HCT116 (cell line): ENCODE results near the gene RMI2.

Source experiments
- ATF3 ChIP-seq: IDR thresholded peaks from 2 replicates; pipeline ENCODE4 v1.6.1; 2012
- CEBPB ChIP-seq: IDR thresholded peaks from 2 replicates; pipeline ENCODE4 v1.6.1; 2012; ENCODE audit warnings: low read depth
- EZH2 ChIP-seq: fragments of 200-600 bp; sonication (generic); IDR thresholded peaks from 2 replicates; pipeline ENCODE4 v1.6.1; 2017; ENCODE audit warnings: antibody characterized with exemption, mixed run types
- EZH2phosphoT487 ChIP-seq: fragments of 200-600 bp; IDR thresholded peaks from 2 replicates; pipeline ENCODE4 v1.6.1; 2018; ENCODE audit warnings: antibody characterized with exemption, borderline replicate concordance
- JUND ChIP-seq: IDR thresholded peaks from 2 replicates; pipeline ENCODE4 v1.6.1; 2012
- POLR2A ChIP-seq: IDR thresholded peaks from 2 replicates; pipeline ENCODE4 v1.7.0; 2011; ENCODE audit warnings: borderline replicate concordance; ENCODE audit not compliant: insufficient read depth, insufficient read length; ENCODE audit errors: extremely low read depth
- POLR2AphosphoS5 ChIP-seq: IDR thresholded peaks from 2 replicates; pipeline ENCODE4 v1.6.1; 2011; ENCODE audit warnings: mild to moderate bottlenecking, low read depth, low read length, moderate library complexity
- RAD21 ChIP-seq: IDR thresholded peaks from 2 replicates; pipeline ENCODE4 v1.6.1; 2012; ENCODE audit warnings: low read depth, mild to moderate bottlenecking
- REST ChIP-seq: IDR thresholded peaks from 2 replicates; pipeline ENCODE4 v1.6.1; 2012; ENCODE audit warnings: low read depth
- TCF7L2 ChIP-seq: IDR thresholded peaks from 2 replicates; pipeline ENCODE4 v1.7.0; 2011; ENCODE audit warnings: borderline replicate concordance, inconsistent platforms; ENCODE audit not compliant: insufficient read depth, insufficient read length; ENCODE audit errors: extremely low read depth
- ZBTB33 ChIP-seq: IDR thresholded peaks from 2 replicates; pipeline ENCODE4 v1.6.1; 2011; ENCODE audit warnings: mild to moderate bottlenecking, low read length, moderate library complexity; ENCODE audit not compliant: insufficient replicate concordance; ENCODE audit errors: extremely low read depth
- TF ChIP-seq, protein P1 (sequence below), 3 experiments: fragments of 200-600 bp in 1 of 3; sonication (generic) in 1 of 3; IDR thresholded peaks in 2 of 3; conservative IDR thresholded peaks in 1 of 3; 2 replicates each; pipeline ENCODE4 v1.5.1; 2012 to 2017; ENCODE audit warnings: low read depth in 2 of 3, low read length in 2 of 3, antibody characterized with exemption in 1 of 3, borderline replicate concordance in 1 of 3, control low read depth in 1 of 3, mild to moderate bottlenecking in 1 of 3, mixed read lengths in 1 of 3, mixed run types in 1 of 3, moderate library complexity in 1 of 3; ENCODE audit not compliant: insufficient read depth in 1 of 3

DNA sequence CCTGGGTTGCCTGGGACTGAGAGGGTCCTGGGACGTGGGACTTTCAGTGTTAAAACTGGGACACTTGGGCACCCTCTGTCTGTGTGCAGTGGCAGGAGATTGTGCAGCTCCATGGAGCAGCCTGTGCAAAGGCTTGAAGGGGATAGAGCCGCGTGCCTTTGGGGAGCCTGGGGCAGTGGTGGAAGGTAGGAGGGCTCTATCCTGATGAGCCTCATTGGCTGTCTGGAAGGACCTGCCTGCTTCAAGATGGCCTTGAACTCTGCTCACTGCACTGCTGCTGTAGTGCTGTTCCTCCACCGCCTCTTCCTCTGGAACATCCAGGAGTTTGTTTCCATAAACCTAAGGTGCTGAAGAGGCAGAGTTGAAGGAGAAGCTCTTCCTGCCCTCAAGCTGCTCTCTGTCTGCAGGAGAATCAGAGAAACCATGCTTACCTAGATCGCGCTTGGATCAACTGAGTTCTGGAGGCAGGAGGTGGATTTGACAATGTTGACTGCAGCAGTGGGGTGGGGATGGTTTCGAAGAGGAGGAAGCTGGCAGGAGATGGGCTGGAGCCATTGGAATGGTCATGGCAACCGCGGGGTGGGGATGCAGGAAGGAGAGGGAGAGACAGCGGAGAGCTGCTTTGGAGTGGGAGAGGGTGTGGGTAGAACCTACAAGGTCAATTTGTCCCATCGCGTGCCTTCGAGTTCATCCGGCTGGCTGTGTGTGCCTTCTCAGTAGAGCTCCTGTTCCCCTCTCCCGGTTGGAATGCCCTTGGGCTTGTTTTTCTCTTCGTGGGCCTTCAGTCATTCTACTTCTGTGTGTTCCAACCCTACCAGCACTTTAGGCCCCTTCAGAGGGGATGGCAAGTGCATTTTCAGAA lies 3.7 kb downstream of the RMI2 start:
- TF ChIP-seq POLR2A (no peak), EZH2 (no peak), EZH2phosphoT487 (no peak), JUND (no peak), POLR2AphosphoS5 (no peak), ZBTB33 (no peak), REST (no peak), TCF7L2 (no peak), ATF3 (no peak), RAD21 (no peak), CEBPB (no peak)
- TF ChIP-seq, protein P1, sequence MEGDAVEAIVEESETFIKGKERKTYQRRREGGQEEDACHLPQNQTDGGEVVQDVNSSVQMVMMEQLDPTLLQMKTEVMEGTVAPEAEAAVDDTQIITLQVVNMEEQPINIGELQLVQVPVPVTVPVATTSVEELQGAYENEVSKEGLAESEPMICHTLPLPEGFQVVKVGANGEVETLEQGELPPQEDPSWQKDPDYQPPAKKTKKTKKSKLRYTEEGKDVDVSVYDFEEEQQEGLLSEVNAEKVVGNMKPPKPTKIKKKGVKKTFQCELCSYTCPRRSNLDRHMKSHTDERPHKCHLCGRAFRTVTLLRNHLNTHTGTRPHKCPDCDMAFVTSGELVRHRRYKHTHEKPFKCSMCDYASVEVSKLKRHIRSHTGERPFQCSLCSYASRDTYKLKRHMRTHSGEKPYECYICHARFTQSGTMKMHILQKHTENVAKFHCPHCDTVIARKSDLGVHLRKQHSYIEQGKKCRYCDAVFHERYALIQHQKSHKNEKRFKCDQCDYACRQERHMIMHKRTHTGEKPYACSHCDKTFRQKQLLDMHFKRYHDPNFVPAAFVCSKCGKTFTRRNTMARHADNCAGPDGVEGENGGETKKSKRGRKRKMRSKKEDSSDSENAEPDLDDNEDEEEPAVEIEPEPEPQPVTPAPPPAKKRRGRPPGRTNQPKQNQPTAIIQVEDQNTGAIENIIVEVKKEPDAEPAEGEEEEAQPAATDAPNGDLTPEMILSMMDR (IDR thresholded peaks at IDR 0.05 in 2 of 3, conservative IDR thresholded peaks at IDR 0.05 in 1 of 3; ENCODE audit: borderline replicate concordance in 1 of 3, insufficient read depth in 1 of 3, low read depth in 2 of 3, low read length in 2 of 3): no peak
